Karpas-422 (cell line): ENCODE results near the gene ACAD9. TPM values are rescaled to one million over a fixed set of nuclear protein-coding genes. Genes with fewer than 3 reads are reported as not detected.
A peak's percentile ranks its signal among the peaks of the same experiment; 100 is the strongest.
"Not testable (repeated sequence)": the region's sequence is repeated elsewhere in the genome, so short reads cannot be mapped to it uniquely, and the experiment has no call there.

ENCODE experiments used
- DNase-seq: peaks from one replicate; pipeline ENCODE4 v3.0.0-alpha.2; 2015
- H2AFZ ChIP-seq: fragments of 200-600 bp; sonication (generic); 2 replicates; pipeline ENCODE4 v1.6.1; 2014; ENCODE audit warnings: antibody characterized with exemption, low read length, mixed read lengths
- H3K27ac ChIP-seq: fragments of 200-600 bp; sonication (generic); 2 replicates; pipeline ENCODE4 v1.5.1; 2014; ENCODE audit warnings: mild to moderate bottlenecking, low read length, moderate library complexity
- H3K27me3 ChIP-seq: fragments of 200-600 bp; sonication (generic); 2 replicates; pipeline ENCODE4 v1.6.1; 2014; ENCODE audit warnings: low read length, mixed read lengths
- H3K36me3 ChIP-seq: fragments of 200-600 bp; sonication (generic); 2 replicates; pipeline ENCODE4 v1.6.1; 2014; ENCODE audit warnings: low read length, mixed read lengths; ENCODE audit not compliant: insufficient read depth
- H3K4me1 ChIP-seq: fragments of 200-600 bp; sonication (generic); 2 replicates; pipeline ENCODE4 v1.6.1; 2014; ENCODE audit warnings: mild to moderate bottlenecking, low read length, mixed read lengths
- H3K4me2 ChIP-seq: fragments of 200-600 bp; sonication (generic); 2 replicates; pipeline ENCODE4 v1.6.1; 2014; ENCODE audit warnings: low read length, low read depth, mild to moderate bottlenecking; ENCODE audit not compliant: poor library complexity, severe bottlenecking
- H3K4me3 ChIP-seq: fragments of 200-600 bp; sonication (generic); 2 replicates; pipeline ENCODE4 v1.5.1; 2014; ENCODE audit warnings: mild to moderate bottlenecking, antibody characterized with exemption, low read length, mixed read lengths
- H3K79me2 ChIP-seq: fragments of 200-600 bp; sonication (generic); 2 replicates; pipeline ENCODE4 v1.6.1; 2014; ENCODE audit warnings: mild to moderate bottlenecking, low read length, mixed read lengths
- H3K9ac ChIP-seq: fragments of 200-600 bp; sonication (generic); 2 replicates; pipeline ENCODE4 v1.6.0; 2014; ENCODE audit warnings: low read length
- H3K9me2 ChIP-seq: fragments of 200-600 bp; sonication (generic), shearing (Covaris generic); replicated peaks from 2 replicates; pipeline ENCODE4 v1.6.0; 2014; ENCODE audit warnings: mild to moderate bottlenecking, low read length, moderate library complexity; ENCODE audit not compliant: insufficient read depth
- H3K9me3 ChIP-seq: fragments of 300-700, 200-600 bp; sonication (generic); 2 replicates; pipeline ENCODE4 v1.6.1; 2014; ENCODE audit warnings: low read length, mixed read lengths
- H4K20me1 ChIP-seq: fragments of 200-600 bp; sonication (generic); 2 replicates; pipeline ENCODE4 v1.6.1; 2014; ENCODE audit warnings: mild to moderate bottlenecking, antibody characterized with exemption, low read length, low read depth; ENCODE audit not compliant: insufficient read depth
- total RNA-seq: library from RNA; depleted of rRNA; stranded (reverse); fragments of >200 nt; shearing (Covaris generic); gene quantifications from 2 replicates; pipeline ENCODE4 v1.2.3, GENCODE V29; 2014; ENCODE audit warnings: low replicate concordance; rRNA removed

Gene ACAD9
- total RNA-seq: 27.5 and 33.8 TPM in 2 replicates

GRCh38 chr3:128879125-128879969 lies at the start of gene ACAD9:
ACAD9 (plus strand) TSS chr3:128879620; CDS start chr3:128879692, 72 bp downstream.
- Histone ChIP-seq H3K4me1 (peaks cover 43% of the 10 kb centered on the region), H3K27me3 (no peaks in the 10 kb centered on the region), H4K20me1 (no peaks in the 10 kb centered on the region), H3K36me3 (0 out of 2 replicates have a peak, but pooled peaks cover 10% of the 10 kb centered on the region), H2AFZ (peak within 1 kb of the TSS; percentile 62; the same call in 1 of the 2 replicates), H3K9ac (peak within 1 kb of the TSS; percentile 92), H3K79me2 (peaks cover 57% of the 10 kb centered on the region), H3K9me3 (no peaks in the 10 kb centered on the region), H3K27ac (peak within 1 kb of the TSS; percentile 63; the same call in 1 of the 2 replicates), H3K4me3 (peak within 1 kb of the TSS; percentile 89), H3K4me2 (peak within 1 kb of the TSS; percentile 93), H3K9me2 (no peaks in the 10 kb centered on the region)
- DNase-seq: peak; percentile 99

GRCh38 chr3:128829925-128830625 lies 49.3 kb upstream of the ACAD9 start:
- H3K9me2 ChIP-seq, H3K4me3 ChIP-seq: not testable (repeated sequence)

GRCh38 chr3:128830762-128831161 lies 48.7 kb upstream of the ACAD9 start:
- not testable (repeated sequence) for DNase-seq, H3K27ac ChIP-seq, H3K4me1 ChIP-seq, H3K9me3 ChIP-seq, H3K4me3 ChIP-seq, H3K9ac ChIP-seq, H3K36me3 ChIP-seq, H2AFZ ChIP-seq, H4K20me1 ChIP-seq, H3K27me3 ChIP-seq, H3K79me2 ChIP-seq, H3K9me2 ChIP-seq, H3K4me2 ChIP-seq

More at GRCh38 chr3:128829925-128830625, 49.3 kb upstream of the ACAD9 start:
- not testable (repeated sequence) for H3K4me1 ChIP-seq, H3K9me3 ChIP-seq, DNase-seq, H3K79me2 ChIP-seq, H3K36me3 ChIP-seq, H3K27me3 ChIP-seq, H3K9ac ChIP-seq, H4K20me1 ChIP-seq, H2AFZ ChIP-seq, H3K27ac ChIP-seq, H3K4me2 ChIP-seq

GRCh38 chr3:128832979-128833378 lies 46.4 kb upstream of the ACAD9 start:
- not testable (repeated sequence) for H2AFZ ChIP-seq, H3K4me3 ChIP-seq, H4K20me1 ChIP-seq, DNase-seq, H3K4me1 ChIP-seq, H3K36me3 ChIP-seq, H3K9ac ChIP-seq, H3K9me3 ChIP-seq, H3K4me2 ChIP-seq, H3K27me3 ChIP-seq, H3K79me2 ChIP-seq, H3K27ac ChIP-seq, H3K9me2 ChIP-seq

GRCh38 chr3:128835096-128835495 lies 44.3 kb upstream of the ACAD9 start:
- DNase-seq: no peak
- H3K36me3 ChIP-seq: no peaks in the 10 kb centered on the region
- H3K4me3 ChIP-seq: no peak overlapping the region
- H2AFZ ChIP-seq: no peak overlapping the region
- H3K4me1 ChIP-seq: no peaks in the 10 kb centered on the region
- H3K27me3 ChIP-seq: no peaks in the 10 kb centered on the region
- no peaks in the 10 kb centered on the region for H3K79me2 ChIP-seq
- no peak overlapping the region for H3K4me2 ChIP-seq
- H3K27ac ChIP-seq: no peak overlapping the region
- H4K20me1 ChIP-seq: no peaks in the 10 kb centered on the region
- H3K9me3 ChIP-seq: no peaks in the 10 kb centered on the region
- H3K9ac ChIP-seq: no peak overlapping the region
- H3K9me2 ChIP-seq: no peaks in the 10 kb centered on the region

- H2AFZ ChIP-seq: no peak overlapping the region
- H3K9me2 ChIP-seq: no peaks in the 10 kb centered on the region
- H3K27ac ChIP-seq: no peak overlapping the region
- no peak overlapping the region for H3K4me3 ChIP-seq
- no peak for DNase-seq
- no peaks in the 10 kb centered on the region for H3K36me3 ChIP-seq
- no peaks in the 10 kb centered on the region for H3K9me3 ChIP-seq
- H4K20me1 ChIP-seq: no peaks in the 10 kb centered on the region
- H3K4me1 ChIP-seq: peaks cover 16% of the 10 kb centered on the region
- no peaks in the 10 kb centered on the region for H3K79me2 ChIP-seq
- H3K27me3 ChIP-seq: no peaks in the 10 kb centered on the region
- H3K9ac ChIP-seq: no peak overlapping the region
- no peak overlapping the region for H3K4me2 ChIP-seq
Measured at GRCh38 chr3:128841926-128842920, 37.2 kb upstream of the ACAD9 start.

- Histone ChIP-seq H3K4me2 (no peak overlapping the region), H3K9ac (no peak overlapping the region), H3K79me2 (no peaks in the 10 kb centered on the region), H3K27me3 (no peaks in the 10 kb centered on the region), H3K27ac (no peak overlapping the region), H3K4me3 (no peak overlapping the region), H2AFZ (no peak overlapping the region), H4K20me1 (no peaks in the 10 kb centered on the region), H3K9me2 (no peaks in the 10 kb centered on the region), H3K4me1 (peaks cover 16% of the 10 kb centered on the region), H3K9me3 (no peaks in the 10 kb centered on the region), H3K36me3 (no peaks in the 10 kb centered on the region)
- DNase-seq: no peak
Measured at GRCh38 chr3:128844502-128844901, 34.9 kb upstream of the ACAD9 start.
